AG08395 (cell line): ENCODE results near the gene TRIL.

Experiments used
- DNase-seq: peaks from one replicate; pipeline ENCODE4 v3.0.0; 2012; ENCODE audit warnings: mixed read lengths, low spot score

The TRIL gene

DNA sequence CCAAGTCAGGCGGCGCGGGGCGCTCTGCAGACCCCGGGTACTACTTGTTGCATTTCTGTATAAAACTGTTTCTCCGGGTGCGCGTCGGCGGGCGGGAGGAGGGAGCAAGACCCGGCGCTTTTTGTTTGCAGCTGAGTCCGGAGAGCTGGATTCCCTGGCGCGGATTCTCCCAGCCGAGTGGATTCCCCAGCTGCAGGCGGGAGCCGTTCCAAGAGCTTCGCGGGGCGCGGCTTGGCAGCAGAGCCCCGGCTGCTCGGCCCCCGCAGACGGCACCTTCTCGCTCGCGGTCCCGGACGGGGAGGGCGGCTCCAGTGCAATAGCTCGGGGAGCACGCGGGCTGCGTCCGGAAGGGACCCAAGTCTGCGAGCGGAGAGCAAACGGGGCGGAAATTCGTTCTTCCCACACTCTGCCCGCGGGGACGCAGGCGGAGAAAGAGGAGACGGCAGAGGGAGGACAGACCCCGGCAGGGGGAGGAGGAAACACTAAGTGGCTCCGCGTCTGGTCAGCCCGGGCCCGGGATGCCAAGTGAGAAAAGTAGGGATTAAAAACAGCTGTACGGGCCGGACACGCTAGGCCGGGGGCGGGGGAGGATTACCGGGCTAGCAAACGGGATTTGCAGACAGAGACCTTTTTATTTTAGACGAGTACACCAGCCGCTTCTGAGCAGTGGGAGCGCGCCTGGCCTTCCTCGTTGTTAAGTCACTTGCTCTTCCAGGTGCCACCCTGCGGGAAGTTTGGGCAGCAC, at the start of gene TRIL:
TSS of gene TRIL (minus strand) at position 96 of the 745 bp plus-strand sequence. CDS start 284 bp downstream, outside the sequence.
- DNase-seq, result peak; percentile 51

GRCh38 chr7:29007127-29007526, 49.0 kb upstream of the TRIL start:
- no peak for DNase-seq

GRCh38 chr7:29005829-29006228, 47.7 kb upstream of the TRIL start:
- no peak for DNase-seq

DNA sequence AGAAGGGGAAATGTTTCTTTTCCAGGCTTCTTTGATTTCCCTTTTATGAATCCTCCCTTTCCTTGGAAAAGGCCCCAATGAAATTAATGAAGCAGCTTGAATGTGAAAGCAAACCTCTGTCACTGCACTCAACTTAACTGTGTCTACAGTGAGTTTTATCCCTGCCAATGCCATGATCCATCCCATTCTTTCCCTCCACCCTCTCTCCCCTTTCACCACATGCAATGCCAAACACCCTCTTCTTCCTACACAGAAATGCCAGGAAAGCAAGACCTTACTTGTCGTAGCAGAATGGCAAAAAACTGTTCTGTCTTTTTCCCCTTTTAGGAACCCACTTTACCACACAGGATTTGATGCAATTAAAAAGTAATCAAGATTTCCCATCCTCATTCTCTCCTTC, 47.3 kb upstream of the TRIL start:
- no peak for DNase-seq

GRCh38 chr7:29003703-29004102, 45.6 kb upstream of the TRIL start:
- DNase-seq, result no peak

DNA sequence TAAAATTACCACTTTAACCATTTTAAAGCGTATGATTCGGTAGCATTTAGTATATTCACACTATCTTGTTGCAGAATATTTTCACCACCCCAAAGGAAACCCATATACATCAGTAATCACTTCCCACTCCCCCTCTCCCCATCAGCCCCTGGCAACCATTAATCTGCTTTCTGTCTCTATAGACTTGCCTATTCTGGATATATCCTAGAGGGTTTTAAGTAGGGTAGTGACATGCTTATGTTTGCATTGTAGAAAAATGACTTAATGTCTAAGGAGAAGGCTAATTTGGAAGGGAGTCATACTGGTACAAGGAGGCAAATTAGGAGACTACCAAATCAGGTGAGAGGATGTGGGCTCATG, 42.6 kb upstream of the TRIL start:
- DNase-seq, result no peak

DNA sequence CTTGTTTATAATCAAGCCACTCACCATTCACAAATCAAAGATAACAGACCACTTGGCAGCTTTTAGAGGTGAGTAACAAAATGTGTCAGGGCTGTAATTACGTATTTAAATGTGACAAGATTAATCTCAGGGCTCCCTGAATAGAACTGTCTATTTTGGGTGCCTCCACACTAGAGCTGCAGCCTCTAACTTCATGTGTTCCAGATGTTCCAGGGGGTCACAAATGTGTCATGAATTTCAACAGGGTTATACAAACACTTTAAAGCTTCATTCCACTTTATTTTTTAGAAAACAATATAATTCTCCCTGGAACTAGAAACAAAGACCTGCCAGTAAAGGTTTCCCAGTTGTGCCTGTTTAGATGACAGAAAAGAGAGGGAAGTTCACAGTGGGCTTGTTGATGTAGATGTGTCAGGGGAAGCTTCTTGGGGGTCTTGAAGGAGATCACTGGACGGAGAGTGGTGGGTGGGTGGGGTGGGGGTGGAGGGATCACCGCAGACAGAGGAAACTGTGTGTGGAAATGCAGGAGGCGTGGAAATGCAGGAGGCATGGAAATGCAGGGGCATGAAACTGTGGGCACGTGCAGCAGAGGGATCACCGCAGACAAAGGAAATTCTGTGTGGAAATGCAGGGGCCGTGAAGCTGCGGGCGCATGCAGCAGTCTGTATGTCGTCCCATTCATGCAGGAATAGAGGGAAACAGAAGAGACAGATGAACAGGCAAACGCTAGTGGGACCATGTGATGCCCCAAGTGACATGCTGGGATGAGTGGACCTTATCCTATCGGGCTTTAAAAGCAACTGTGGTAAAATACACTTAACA, 42.0 kb upstream of the TRIL start:
- no peak for DNase-seq

GRCh38 chr7:28999427-28999826, 41.3 kb upstream of the TRIL start:
- DNase-seq, result no peak

DNA sequence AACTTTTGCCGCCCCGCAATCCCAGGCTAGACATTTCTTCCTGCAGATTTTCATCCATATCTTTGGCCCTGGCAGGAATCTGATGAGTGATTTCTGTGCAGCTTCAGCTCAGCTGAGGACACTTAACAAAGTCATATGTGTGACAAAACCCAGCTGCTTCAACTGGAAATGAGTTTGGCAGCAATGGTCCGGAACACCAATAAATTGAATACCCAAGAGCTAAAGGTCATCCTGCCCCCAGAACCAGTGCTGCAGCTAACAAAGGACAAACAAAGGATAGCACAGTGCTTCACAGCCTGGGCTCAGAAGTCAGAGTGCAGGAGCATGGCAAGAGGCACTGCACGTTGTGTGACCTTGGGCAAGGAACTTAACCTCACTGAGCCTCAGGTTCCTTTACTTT, 40.0 kb upstream of the TRIL start:
- DNase-seq, result no peak

DNA sequence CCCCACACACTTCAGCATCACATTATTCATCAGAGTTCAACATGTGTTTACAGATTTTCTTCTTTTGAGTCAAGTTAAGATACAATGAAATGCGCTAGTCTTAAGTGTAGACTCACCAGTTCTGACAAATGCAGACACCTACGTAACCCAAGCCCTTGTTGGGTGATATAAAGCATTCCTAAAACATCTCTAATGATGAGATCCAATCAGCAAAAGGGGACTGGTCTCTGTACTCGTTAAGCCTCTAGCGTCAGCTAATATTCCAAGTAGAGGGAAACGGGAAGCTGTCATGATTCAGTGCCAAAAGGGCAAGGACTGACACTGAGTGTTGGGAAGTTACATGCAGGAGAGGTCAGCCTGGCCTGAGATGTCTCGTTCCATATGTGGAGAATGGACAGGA, 38.7 kb upstream of the TRIL start:
- DNase-seq, result no peak

GRCh38 chr7:28993371-28993770, 35.2 kb upstream of the TRIL start:
- no peak for DNase-seq

DNA sequence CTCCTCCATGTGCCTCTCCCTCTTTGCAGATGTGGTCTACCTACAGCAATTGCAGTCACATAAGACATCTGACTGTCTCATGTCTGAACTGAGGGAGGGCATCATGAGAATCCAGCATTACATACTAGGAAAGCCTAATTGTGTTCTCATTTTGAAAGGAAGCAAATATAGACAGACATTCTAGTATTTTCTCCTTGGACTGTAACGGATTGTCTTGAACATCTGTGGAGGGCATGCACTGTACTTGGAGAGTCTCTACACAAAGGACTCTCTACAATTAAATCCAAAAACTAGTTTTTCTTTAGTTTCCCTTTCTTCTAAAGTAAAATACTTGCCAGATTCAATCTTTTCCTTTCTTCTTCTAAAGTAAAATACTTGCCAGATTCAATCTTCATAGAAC, 34.7 kb upstream of the TRIL start:
- DNase-seq, result no peak

GRCh38 chr7:28990200-28990960, 32.2 kb upstream of the TRIL start:
- no peak for DNase-seq

DNA sequence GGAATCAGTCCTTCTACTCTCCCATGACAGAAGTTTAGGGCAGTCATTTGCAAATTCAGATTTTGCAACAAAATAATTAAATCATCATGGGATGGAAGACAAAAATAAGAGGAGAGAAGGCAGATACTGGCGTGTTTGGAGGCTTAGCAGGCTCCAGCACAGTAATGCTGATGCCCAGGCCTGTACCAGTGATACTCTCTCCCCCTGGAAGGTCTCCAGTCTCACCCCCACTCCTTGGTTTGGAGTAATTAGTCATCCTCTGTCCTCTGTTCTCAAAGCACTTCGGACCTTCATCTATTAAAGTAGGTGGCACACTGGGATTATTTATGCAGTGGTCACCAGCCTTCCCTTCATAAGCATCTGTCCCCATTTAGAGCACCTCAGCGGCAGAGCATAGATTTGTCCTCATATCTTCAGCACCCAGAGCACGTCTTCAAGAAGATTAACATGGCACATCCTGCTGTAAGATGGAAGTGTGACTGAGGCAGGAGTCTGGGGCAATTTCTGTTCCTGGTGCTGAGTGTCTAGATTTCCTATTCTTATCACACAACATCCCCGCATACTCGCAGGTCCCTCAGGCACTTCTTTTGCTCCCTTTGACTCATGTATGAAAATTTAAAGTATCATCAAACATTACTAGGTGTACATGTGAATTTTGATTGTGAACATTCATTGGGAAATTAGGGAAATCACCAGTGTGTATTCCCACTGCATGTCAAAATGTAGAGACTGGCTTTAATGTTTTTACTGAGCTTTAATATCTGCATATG, 31.3 kb upstream of the TRIL start:
- DNase-seq, result peak; percentile 5

GRCh38 chr7:28988810-28989209, 30.7 kb upstream of the TRIL start:
- DNase-seq, result peak; percentile 82

- no peak for DNase-seq
These were observed 30.0 kb upstream of the TRIL start for GRCh38 chr7:28988091-28988490.

- peak; percentile 46 for DNase-seq
These were observed 28.6 kb upstream of the TRIL start for GRCh38 chr7:28986765-28987110.

DNA sequence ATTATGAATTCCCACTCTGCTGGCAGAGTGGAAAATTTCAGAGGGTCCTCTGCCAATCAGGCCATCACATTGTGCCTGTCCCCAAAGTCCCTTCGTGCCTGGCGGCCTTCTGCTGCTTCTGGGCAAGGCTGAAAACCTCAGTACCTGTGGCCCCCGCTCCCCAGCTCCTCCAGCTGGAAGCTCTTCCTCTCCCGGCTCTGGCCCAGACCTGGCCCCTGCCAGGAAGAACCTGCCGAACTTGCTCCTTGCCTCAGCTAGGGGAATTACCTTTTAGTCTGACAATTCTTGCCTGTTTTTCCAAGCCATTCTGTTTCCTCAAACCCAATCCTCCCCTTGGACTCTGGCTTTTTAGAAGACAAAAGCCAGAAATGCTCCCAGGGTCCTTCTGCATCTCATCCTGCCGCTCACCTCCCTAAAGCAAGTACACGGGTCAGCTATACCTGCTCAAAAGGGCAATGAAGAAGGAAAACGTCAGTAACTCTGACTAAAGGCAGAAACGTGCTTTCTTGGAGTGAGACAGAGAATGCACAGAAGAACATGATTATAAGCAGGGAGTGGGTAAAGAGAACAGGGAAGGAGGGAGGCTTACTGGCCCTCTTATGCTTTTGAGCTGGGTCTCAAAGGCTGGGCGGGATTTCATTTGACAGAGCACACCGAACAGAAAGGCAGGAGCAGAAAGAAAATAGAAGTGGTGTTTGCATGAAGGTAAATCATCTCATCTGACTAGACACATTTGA, 28.1 kb upstream of the TRIL start:
- DNase-seq, result no peak

- peak; percentile 90 for DNase-seq
These were observed 26.5 kb upstream of the TRIL start for GRCh38 chr7:28984631-28985030.

- no peak for DNase-seq
These were observed 26.1 kb upstream of the TRIL start for GRCh38 chr7:28984217-28984616.

GRCh38 chr7:28983396-28984190, 25.5 kb upstream of the TRIL start:
- no peak for DNase-seq
